Measurements from ENCODE around the gene SLC35D2.
"Not testable (repeated sequence)": the region's sequence is repeated elsewhere in the genome, so short reads cannot be mapped to it uniquely, and the experiment has no call there.

SLC35D2 gene

DNA sequence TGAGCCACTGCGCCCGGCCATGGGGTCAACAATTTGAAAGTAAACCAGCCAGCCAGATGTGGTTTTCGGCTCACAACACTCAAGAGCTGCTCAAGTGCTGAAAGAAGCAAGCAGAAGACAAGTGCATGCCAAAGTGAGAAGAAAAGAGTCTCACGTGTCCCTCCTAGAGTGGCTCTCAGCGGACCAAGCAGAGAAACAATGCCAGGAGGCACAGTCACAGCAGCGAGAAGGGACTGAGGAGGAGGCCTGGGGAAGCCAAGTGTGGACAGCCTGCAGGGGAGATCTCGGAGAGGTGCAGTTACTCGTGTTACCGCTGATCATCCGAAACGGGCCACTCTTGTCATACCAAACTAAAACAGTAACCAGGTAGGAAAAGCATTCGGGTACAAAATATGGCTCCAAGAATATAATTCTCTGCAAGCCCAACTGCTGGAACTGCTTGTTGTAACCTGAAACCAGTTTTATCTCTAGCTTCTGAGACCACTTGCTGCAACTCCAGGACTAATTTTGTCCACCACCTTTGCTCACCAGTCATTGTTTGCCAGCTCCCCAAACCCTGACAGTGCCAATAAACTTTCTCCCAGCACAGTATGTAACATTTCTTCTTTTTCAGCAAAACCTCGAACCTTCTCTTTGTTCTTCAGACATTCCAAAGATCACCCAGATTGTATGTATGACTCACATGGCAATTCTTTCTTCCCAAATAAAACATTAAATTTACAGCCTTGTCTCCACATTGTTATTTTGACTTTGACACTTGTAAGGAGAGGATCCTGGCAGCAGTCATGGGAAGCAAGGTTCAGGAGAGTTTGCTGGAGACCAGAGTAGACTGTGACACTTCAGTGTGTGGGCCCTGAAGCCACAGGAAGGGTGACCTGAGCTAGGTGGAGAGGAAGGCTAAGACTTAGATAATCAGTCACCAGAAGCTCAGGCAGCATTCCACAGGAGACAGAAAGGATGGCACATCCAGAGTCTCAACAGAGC, 6.3 kb downstream of the SLC35D2 start:
- no peak for DNase-seq (ENCODE audit: extremely low read depth, insufficient read length)
- TF ChIP-seq, protein P1, sequence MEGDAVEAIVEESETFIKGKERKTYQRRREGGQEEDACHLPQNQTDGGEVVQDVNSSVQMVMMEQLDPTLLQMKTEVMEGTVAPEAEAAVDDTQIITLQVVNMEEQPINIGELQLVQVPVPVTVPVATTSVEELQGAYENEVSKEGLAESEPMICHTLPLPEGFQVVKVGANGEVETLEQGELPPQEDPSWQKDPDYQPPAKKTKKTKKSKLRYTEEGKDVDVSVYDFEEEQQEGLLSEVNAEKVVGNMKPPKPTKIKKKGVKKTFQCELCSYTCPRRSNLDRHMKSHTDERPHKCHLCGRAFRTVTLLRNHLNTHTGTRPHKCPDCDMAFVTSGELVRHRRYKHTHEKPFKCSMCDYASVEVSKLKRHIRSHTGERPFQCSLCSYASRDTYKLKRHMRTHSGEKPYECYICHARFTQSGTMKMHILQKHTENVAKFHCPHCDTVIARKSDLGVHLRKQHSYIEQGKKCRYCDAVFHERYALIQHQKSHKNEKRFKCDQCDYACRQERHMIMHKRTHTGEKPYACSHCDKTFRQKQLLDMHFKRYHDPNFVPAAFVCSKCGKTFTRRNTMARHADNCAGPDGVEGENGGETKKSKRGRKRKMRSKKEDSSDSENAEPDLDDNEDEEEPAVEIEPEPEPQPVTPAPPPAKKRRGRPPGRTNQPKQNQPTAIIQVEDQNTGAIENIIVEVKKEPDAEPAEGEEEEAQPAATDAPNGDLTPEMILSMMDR (IDR thresholded peaks at IDR 0.05; ENCODE audit: insufficient read depth, low read length, poor library complexity, severe bottlenecking) = no peak
- H3K4me3 ChIP-seq (replicated peaks; ENCODE audit: low read depth, low read length) = no peak overlapping the region

DNA sequence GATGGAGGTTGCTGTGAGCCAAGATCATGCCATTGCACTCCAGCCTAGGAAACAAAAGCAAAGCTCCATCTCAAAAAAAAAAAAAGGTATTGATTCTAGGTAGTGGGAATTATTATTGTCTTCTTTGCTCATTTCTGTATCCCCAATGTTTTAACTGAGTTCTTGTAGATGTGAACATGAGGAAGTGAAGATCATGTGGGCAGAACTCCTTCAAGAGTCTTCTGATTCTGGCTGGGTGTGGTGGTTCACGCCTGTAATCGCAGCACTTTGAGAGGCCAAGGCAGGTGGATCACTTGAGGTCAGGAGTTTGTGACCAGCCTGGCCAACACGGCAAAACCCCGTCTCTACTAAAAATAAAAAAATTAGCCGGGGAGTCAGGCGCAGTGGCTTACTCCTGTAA, 8.0 kb downstream of the SLC35D2 start:
- H3K36me3 ChIP-seq (ENCODE audit: control insufficient read depth, insufficient read depth, low read length); H3K27me3 ChIP-seq (replicated peaks; ENCODE audit: control insufficient read depth, insufficient read depth, low read length); DNase-seq (ENCODE audit: extremely low read depth, insufficient read length); H3K4me3 ChIP-seq (replicated peaks; ENCODE audit: low read depth, low read length): not testable (repeated sequence)

More for the DNA sequence above, 6.3 kb downstream of the SLC35D2 start:
- no peaks in the 10 kb centered on the region for H3K36me3 ChIP-seq (ENCODE audit: control insufficient read depth, insufficient read depth, low read length)
- no peaks in the 10 kb centered on the region for H3K27me3 ChIP-seq (replicated peaks; ENCODE audit: control insufficient read depth, insufficient read depth, low read length)

DNA sequence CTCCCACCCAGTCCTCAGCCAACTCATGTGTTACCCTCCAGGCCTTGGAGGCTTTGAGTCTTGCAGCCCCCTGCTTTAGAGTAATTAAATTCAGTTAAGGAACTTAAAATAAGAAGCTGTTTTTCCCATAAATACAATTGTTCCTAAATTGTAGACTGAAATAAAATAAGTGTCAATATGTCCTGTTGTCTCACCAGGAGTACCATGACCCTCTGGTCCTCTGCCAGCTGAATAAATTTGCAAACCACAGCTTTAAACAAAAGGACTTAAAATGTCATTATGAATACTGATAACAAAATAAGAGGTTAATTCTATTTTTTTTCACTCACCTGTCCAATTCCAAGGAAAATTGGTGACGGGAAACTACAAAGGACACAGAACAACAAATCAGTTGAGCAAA, 15.6 kb downstream of the SLC35D2 start:
- Histone ChIP-seq H3K27me3 (replicated peaks; ENCODE audit: control insufficient read depth, insufficient read depth, low read length) (no peaks in the 10 kb centered on the region), H3K36me3 (ENCODE audit: control insufficient read depth, insufficient read depth, low read length) (no peaks in the 10 kb centered on the region), H3K4me3 (replicated peaks; ENCODE audit: low read depth, low read length) (no peak overlapping the region)
- TF ChIP-seq, protein P1 (IDR thresholded peaks at IDR 0.05; ENCODE audit: insufficient read depth, low read length, poor library complexity, severe bottlenecking) = no peak
- DNase-seq (ENCODE audit: extremely low read depth, insufficient read length) = no peak

DNA sequence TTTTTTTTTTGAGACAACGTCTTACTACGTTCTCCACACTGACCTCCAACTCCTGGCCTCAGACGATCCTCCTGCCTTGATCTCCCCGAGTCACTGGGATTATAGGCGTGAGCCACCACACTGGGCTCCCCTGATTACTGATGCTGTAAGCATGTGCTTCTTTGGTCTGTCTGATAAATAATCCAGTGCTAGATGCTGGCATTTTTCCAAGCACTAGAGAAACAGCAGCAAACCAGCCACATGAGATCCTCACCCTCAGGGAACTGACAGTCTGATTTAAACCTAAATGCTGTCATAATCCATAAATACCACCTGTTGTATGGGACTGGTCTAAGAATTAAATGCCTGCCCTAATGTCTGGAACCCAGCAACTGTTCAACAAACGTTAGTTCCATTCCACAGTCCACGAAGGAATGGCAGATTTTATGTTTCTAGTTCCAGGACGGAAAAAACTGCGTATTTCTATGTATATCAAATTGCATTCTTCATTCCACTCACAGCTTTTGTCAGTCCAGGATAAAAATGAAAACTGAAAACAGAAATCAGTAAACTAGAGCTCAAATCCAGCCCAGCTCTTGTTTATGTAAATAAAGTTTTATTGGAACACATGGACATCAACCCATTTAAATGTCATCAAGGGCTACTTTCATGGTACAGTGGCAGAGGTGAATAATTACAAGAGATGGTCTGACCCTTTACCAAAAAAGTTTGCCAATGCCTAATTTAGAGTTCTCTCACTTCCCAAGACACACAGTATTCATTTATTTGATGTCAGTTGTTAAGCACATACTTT, 20.1 kb downstream of the SLC35D2 start:
- no peak for DNase-seq (ENCODE audit: extremely low read depth, insufficient read length)
- TF ChIP-seq, protein P1 (IDR thresholded peaks at IDR 0.05; ENCODE audit: insufficient read depth, low read length, poor library complexity, severe bottlenecking) = no peak
- H3K36me3 ChIP-seq (ENCODE audit: control insufficient read depth, insufficient read depth, low read length) = no peaks in the 10 kb centered on the region
- H3K4me3 ChIP-seq (replicated peaks; ENCODE audit: low read depth, low read length) = no peak overlapping the region
- no peaks in the 10 kb centered on the region for H3K27me3 ChIP-seq (replicated peaks; ENCODE audit: control insufficient read depth, insufficient read depth, low read length)

DNA sequence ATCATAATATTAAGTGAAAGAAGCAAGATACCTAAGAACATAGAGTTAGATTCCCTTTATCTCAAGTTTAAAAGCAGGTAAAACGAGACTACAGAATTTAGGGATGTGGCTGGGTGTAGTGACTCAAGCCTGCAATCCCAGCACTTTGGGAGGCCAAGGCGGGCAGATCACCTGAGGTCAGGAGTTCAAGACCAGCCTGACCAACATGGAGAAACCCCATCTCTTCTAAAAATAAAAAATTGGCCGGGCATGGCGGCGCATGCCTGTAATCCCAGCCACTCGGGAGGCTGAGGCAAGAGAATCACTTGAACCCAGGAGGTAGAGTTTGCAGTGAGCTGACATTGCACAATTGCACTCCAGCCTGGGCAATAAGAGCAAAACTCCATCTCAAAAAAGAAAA, 21.4 kb downstream of the SLC35D2 start:
- not testable (repeated sequence) for DNase-seq (ENCODE audit: extremely low read depth, insufficient read length); H3K27me3 ChIP-seq (replicated peaks; ENCODE audit: control insufficient read depth, insufficient read depth, low read length); H3K36me3 ChIP-seq (ENCODE audit: control insufficient read depth, insufficient read depth, low read length); H3K4me3 ChIP-seq (replicated peaks; ENCODE audit: low read depth, low read length)

DNA sequence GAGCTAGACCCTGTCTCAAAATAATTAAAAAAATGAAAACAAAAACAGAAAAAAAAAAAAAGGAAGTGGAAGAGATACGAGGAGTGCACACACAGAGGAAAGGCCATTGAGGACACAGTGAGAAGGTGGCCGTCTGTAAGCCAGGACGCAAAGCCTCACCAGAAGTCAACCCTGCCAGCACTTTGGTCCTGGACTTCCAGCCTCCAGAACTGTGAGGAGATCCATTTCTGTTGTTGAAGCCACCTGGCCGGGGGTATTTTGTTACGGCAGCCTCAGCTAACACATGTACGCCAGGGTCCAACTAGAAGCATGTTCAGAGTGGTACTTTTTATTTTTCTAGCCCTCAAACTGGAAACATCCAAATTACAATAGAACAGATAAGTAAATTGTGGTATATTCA, 21.8 kb downstream of the SLC35D2 start:
- Histone ChIP-seq H3K4me3 (replicated peaks; ENCODE audit: low read depth, low read length) (no peak overlapping the region), H3K36me3 (ENCODE audit: control insufficient read depth, insufficient read depth, low read length) (no peaks in the 10 kb centered on the region)
- DNase-seq (ENCODE audit: extremely low read depth, insufficient read length) = no peak

More for the DNA sequence above, 21.8 kb downstream of the SLC35D2 start:
- TF ChIP-seq, protein P1 (IDR thresholded peaks at IDR 0.05; ENCODE audit: insufficient read depth, low read length, poor library complexity, severe bottlenecking) = no peak
- H3K27me3 ChIP-seq (replicated peaks; ENCODE audit: control insufficient read depth, insufficient read depth, low read length) = no peaks in the 10 kb centered on the region

Measured in GM06990 (cell line).